ENCODE measurements around the gene ANKRD44. TPM values are rescaled to one million over a fixed set of nuclear protein-coding genes. Genes with fewer than 3 reads are reported as not detected.

ANKRD44 gene
- total and polyA plus RNA-seq, 8 donors: 23.2 to 52.6 (median 29.8) TPM

GRCh38 chr2:197276156-197276555 is 34.4 kb downstream of the ANKRD44 start:
- H3K4me1 ChIP-seq: peaks cover 0 to 69% of the 10 kb centered on the region in 2 donors
- intact Hi-C loops (cut with DNase I): no loop called here
- H3K36me3 ChIP-seq: no peaks in the 10 kb centered on the region
- no peak overlapping the region for H3K4me3 ChIP-seq
- no peak overlapping the region for H3K27ac ChIP-seq
- ATAC-seq (no peak), DNase-seq (no peak)
- TF ChIP-seq CTCF (IDR thresholded peaks at IDR 0.05): no peak
- H3K9me3 ChIP-seq: no peaks in the 10 kb centered on the region
- H3K27me3 ChIP-seq: no peaks in the 10 kb centered on the region

GRCh38 chr2:197274937-197275336 is 35.6 kb downstream of the ANKRD44 start:
- ATAC-seq: no peak

GRCh38 chr2:197274349-197274748 is 36.2 kb downstream of the ANKRD44 start:
- DNase-seq: no peak
- peaks cover 0 to 64% of the 10 kb centered on the region in 2 donors for H3K4me1 ChIP-seq

More at GRCh38 chr2:197274937-197275336, 35.6 kb downstream of the ANKRD44 start:
- no peaks in the 10 kb centered on the region for H3K9me3 ChIP-seq
- H3K27me3 ChIP-seq: no peaks in the 10 kb centered on the region
- H3K36me3 ChIP-seq: no peaks in the 10 kb centered on the region
- no peak overlapping the region for H3K4me3 ChIP-seq
- no peak for DNase-seq
- H3K27ac ChIP-seq: no peak overlapping the region
- peaks cover 0 to 64% of the 10 kb centered on the region in 2 donors for H3K4me1 ChIP-seq
- TF ChIP-seq CTCF (IDR thresholded peaks at IDR 0.05): no peak
- intact Hi-C loops (cut with DNase I): no loop called here

GRCh38 chr2:197273485-197273884 is 37.1 kb downstream of the ANKRD44 start:
- TF ChIP-seq CTCF (IDR thresholded peaks at IDR 0.05): no peak
- Histone ChIP-seq H3K4me3 (no peak overlapping the region), H3K27ac (no peak overlapping the region), H3K36me3 (no peaks in the 10 kb centered on the region), H3K9me3 (no peaks in the 10 kb centered on the region), H3K4me1 (peaks cover 0 to 62% of the 10 kb centered on the region in 2 donors), H3K27me3 (no peaks in the 10 kb centered on the region)
- DNase-seq (peak in 2 of 4 donors; percentile 41 to 73), ATAC-seq (peak; percentile 87)
- intact Hi-C loops (cut with DNase I): no loop called here

More at GRCh38 chr2:197274349-197274748, 36.2 kb downstream of the ANKRD44 start:
- no peaks in the 10 kb centered on the region for H3K27me3 ChIP-seq
- intact Hi-C loops (cut with DNase I): no loop called here
- no peaks in the 10 kb centered on the region for H3K9me3 ChIP-seq
- ATAC-seq: no peak
- H3K27ac ChIP-seq: no peak overlapping the region
- H3K4me3 ChIP-seq: no peak overlapping the region
- no peak for TF ChIP-seq CTCF (IDR thresholded peaks at IDR 0.05)
- H3K36me3 ChIP-seq: no peaks in the 10 kb centered on the region

- TF ChIP-seq CTCF (IDR thresholded peaks at IDR 0.05): no peak
- no peak for DNase-seq
- Histone ChIP-seq H3K36me3 (no peaks in the 10 kb centered on the region), H3K4me1 (peaks cover 0 to 52% of the 10 kb centered on the region in 2 donors), H3K4me3 (no peak overlapping the region), H3K27me3 (no peaks in the 10 kb centered on the region), H3K27ac (no peak overlapping the region), H3K9me3 (no peaks in the 10 kb centered on the region)
- no peak for ATAC-seq
- intact Hi-C loops (cut with DNase I): no loop called here
Measured at GRCh38 chr2:197270601-197271000, 40.0 kb downstream of the ANKRD44 start.

Measured in left lung (tissue), 10 donors.